ENCODE results near the gene TP63.

TP63 gene

GRCh38 chr3:189808246-189809007 lies 177.2 kb downstream of the TP63 start:
- no peak for FAIRE-seq
- TF ChIP-seq, protein P1, sequence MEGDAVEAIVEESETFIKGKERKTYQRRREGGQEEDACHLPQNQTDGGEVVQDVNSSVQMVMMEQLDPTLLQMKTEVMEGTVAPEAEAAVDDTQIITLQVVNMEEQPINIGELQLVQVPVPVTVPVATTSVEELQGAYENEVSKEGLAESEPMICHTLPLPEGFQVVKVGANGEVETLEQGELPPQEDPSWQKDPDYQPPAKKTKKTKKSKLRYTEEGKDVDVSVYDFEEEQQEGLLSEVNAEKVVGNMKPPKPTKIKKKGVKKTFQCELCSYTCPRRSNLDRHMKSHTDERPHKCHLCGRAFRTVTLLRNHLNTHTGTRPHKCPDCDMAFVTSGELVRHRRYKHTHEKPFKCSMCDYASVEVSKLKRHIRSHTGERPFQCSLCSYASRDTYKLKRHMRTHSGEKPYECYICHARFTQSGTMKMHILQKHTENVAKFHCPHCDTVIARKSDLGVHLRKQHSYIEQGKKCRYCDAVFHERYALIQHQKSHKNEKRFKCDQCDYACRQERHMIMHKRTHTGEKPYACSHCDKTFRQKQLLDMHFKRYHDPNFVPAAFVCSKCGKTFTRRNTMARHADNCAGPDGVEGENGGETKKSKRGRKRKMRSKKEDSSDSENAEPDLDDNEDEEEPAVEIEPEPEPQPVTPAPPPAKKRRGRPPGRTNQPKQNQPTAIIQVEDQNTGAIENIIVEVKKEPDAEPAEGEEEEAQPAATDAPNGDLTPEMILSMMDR (IDR thresholded peaks at IDR 0.05; ENCODE audit: insufficient read depth, missing control alignments), result no peak
- DNase-seq (ENCODE audit: insufficient read length, low spot score), result no peak

GRCh38 chr3:189809583-189809982 lies 178.4 kb downstream of the TP63 start:
- FAIRE-seq, result no peak
- DNase-seq (ENCODE audit: insufficient read length, low spot score), result no peak

DNA sequence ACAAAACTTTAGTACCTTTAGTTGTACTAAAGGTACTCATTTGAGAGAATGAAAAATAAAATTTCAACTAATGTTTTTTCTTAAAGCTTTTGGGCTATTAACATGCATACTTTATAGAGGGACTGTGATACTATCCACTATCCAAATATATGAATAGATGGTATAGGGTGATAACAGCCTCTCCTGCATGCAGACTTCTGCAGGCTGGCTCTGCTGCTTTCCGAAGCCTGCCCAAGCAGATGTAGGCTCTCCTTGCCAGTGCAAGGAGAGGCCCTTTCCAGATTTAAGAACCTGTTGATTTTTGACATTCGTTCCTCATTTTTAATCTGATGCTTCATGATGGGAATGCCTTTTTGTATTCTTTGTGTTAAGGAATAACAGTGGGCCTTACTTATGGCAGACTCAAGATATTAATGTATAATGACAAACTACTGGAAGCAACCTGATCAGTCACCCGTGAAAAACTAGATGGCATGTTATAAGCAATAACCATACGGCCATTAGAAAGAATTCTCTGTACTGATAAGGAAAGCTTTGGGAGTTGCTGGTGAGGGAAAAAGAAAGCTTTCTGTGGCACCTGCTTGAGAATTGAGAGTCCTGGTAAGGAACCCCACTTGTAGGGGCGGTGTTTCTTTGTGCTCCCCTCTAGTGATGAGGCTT lies 181.7 kb downstream of the TP63 start:
- TF ChIP-seq, protein P1 (IDR thresholded peaks at IDR 0.05; ENCODE audit: insufficient read depth, missing control alignments), result no peak
- no peak for DNase-seq (ENCODE audit: insufficient read length, low spot score)
- FAIRE-seq, result no peak

More at GRCh38 chr3:189809583-189809982, 178.4 kb downstream of the TP63 start:
- TF ChIP-seq, protein P1 (IDR thresholded peaks at IDR 0.05; ENCODE audit: insufficient read depth, missing control alignments), result no peak

DNA sequence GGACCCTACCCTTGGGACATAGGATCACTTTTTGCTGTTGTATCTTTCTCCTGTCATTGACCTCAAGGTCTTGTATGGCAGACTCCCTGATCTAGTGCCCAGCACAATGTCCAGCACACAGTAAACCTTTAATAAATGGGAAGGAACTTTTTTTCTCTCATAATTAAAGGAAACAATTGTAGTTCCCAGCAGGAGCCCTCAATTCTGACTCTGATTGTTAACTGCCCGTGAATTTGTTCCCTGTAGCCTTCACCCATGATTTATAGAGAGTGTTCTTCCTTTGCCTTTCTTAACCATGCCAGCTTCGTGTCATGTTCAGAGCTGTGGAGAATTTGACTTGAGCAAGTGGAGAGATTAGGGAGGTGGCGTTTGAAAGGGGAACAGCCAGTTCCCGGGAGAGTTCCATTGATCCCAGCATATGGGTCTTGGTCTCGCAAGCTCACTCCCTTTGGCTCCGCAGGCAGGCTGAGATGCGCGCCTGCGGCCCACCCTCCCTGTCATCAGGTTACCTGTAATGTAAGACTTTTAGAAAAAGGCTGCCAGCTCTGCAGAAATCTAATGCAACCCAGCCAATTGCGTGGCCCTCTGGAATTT lies 182.6 kb downstream of the TP63 start:
- FAIRE-seq, result no peak
- DNase-seq (ENCODE audit: insufficient read length, low spot score), result no peak
- TF ChIP-seq, protein P1 (IDR thresholded peaks at IDR 0.05; ENCODE audit: insufficient read depth, missing control alignments), result no peak

DNA sequence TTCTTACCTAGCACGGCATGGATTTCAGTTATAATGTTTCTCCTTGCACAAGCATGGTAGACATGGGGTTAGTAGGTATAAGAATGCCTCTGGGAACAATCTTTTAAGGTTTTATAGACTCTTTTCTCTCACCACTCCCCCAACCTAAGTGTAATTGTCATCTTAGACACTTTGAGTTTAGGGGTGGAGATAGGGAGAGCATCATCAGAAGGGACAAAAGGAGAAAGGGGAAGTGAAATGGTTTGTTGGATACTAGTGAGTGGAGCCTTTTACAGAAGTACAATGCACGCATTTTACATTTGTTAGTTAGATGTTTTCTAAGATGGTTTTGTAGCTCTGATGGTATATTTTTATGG lies 189.2 kb downstream of the TP63 start:
- FAIRE-seq, result no peak
- DNase-seq (ENCODE audit: insufficient read length, low spot score), result no peak
- TF ChIP-seq, protein P1 (IDR thresholded peaks at IDR 0.05; ENCODE audit: insufficient read depth, missing control alignments), result no peak

DNA sequence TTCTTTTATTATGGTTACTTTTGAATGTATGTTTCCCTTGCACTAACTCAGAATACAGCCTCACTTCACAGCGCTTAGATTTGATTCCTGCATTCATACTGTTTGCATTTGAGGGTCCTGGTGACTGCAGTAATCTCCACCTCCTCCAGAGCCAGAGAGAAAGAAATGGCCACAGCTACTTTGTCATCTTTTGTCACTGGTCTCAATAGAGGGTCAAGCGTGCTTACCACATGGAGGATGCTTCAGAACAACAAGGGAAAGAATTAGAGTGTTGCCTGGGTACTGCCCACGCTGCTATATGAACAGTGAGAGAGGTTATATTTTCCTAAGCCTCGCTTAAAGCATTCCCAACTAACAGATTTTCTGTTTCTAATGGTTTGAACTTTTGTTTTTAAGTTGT lies 190.1 kb downstream of the TP63 start:
- TF ChIP-seq, protein P1 (IDR thresholded peaks at IDR 0.05; ENCODE audit: insufficient read depth, missing control alignments), result no peak
- no peak for FAIRE-seq
- no peak for DNase-seq (ENCODE audit: insufficient read length, low spot score)

GRCh38 chr3:189822726-189823125 lies 191.5 kb downstream of the TP63 start:
- no peak for DNase-seq (ENCODE audit: insufficient read length, low spot score)
- TF ChIP-seq, protein P1 (IDR thresholded peaks at IDR 0.05; ENCODE audit: insufficient read depth, missing control alignments), result no peak
- FAIRE-seq, result no peak
